HL-60 (cell line): ENCODE measurements around the gene CCDC8.

Experiments
- POLR2AphosphoS5 ChIP-seq: IDR thresholded peaks from 2 replicates; pipeline ENCODE4 v1.6.1; 2012; ENCODE audit warnings: low read depth
- TF ChIP-seq, protein P1 (sequence below): IDR thresholded peaks from one replicate; pipeline ENCODE4 v1.5.1; 2011; ENCODE audit warnings: low read length, control low read depth, inconsistent platforms; ENCODE audit not compliant: insufficient read depth
- TF ChIP-seq, protein P2 (sequence below): IDR thresholded peaks from 2 replicates; pipeline ENCODE4 v1.6.1; 2012; ENCODE audit warnings: low read depth; ENCODE audit not compliant: insufficient replicate concordance

GRCh38 chr19:46447006-46447405 is 33.6 kb upstream of the CCDC8 start:
- TF ChIP-seq POLR2AphosphoS5: no peak
- TF ChIP-seq, protein P1, sequence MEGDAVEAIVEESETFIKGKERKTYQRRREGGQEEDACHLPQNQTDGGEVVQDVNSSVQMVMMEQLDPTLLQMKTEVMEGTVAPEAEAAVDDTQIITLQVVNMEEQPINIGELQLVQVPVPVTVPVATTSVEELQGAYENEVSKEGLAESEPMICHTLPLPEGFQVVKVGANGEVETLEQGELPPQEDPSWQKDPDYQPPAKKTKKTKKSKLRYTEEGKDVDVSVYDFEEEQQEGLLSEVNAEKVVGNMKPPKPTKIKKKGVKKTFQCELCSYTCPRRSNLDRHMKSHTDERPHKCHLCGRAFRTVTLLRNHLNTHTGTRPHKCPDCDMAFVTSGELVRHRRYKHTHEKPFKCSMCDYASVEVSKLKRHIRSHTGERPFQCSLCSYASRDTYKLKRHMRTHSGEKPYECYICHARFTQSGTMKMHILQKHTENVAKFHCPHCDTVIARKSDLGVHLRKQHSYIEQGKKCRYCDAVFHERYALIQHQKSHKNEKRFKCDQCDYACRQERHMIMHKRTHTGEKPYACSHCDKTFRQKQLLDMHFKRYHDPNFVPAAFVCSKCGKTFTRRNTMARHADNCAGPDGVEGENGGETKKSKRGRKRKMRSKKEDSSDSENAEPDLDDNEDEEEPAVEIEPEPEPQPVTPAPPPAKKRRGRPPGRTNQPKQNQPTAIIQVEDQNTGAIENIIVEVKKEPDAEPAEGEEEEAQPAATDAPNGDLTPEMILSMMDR: no peak
- TF ChIP-seq, protein P2, sequence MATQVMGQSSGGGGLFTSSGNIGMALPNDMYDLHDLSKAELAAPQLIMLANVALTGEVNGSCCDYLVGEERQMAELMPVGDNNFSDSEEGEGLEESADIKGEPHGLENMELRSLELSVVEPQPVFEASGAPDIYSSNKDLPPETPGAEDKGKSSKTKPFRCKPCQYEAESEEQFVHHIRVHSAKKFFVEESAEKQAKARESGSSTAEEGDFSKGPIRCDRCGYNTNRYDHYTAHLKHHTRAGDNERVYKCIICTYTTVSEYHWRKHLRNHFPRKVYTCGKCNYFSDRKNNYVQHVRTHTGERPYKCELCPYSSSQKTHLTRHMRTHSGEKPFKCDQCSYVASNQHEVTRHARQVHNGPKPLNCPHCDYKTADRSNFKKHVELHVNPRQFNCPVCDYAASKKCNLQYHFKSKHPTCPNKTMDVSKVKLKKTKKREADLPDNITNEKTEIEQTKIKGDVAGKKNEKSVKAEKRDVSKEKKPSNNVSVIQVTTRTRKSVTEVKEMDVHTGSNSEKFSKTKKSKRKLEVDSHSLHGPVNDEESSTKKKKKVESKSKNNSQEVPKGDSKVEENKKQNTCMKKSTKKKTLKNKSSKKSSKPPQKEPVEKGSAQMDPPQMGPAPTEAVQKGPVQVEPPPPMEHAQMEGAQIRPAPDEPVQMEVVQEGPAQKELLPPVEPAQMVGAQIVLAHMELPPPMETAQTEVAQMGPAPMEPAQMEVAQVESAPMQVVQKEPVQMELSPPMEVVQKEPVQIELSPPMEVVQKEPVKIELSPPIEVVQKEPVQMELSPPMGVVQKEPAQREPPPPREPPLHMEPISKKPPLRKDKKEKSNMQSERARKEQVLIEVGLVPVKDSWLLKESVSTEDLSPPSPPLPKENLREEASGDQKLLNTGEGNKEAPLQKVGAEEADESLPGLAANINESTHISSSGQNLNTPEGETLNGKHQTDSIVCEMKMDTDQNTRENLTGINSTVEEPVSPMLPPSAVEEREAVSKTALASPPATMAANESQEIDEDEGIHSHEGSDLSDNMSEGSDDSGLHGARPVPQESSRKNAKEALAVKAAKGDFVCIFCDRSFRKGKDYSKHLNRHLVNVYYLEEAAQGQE: no peak
